Measurements from ENCODE around the gene PACSIN3. TPM values are rescaled to one million over a fixed set of nuclear protein-coding genes. Genes with fewer than 3 reads are reported as not detected.

The PACSIN3 gene
- total RNA-seq, 4 donors from 2014 or later: 129 to 369 (median 205) TPM

DNA sequence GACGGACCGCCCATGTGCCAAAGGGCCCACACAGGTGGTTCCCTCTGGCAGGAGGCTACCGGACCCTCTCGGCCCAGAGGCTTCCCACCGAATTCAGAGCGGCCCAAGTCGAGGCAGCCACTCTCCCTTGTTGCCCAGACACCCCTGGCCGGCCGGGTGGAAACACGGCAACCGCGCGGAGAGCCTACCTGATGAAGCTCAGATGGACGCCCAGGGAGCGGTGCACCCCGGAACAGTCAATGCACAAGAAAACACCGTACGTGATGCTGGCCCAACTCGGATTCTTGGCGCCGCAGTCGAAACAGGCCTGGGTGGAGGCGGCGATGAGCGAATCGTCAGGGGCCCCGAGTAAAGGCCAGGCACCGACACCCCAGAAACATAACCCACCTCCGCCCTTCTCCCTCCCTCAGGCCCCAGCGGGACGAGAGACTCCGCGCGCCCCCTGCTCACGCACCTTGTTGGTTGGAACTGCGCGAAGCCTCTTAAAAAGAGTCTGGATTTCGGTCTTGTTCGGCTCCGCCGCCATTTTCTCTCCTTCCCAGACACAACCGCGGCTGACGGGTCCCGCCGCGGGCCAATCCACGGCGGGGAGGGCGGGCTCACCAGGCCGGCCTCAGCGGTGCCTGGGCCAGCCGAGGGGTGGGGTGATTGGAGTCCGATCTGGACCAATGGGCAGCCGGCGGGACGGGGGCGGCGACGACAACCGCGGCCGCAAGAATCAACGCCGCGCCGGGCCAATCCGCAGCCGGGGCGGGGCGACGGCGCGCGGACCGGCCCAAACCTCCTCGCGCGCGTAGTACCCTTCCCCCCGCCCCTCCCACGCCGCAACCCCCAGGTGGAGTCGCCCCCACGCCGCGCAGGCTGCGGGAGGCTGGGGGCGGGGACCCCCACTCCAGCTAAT, 9.7 kb downstream of the PACSIN3 start, which contains the start of gene ARFGAP2:
ARFGAP2 (minus strand) TSS at position 552 of the 901 bp plus-strand sequence; CDS start at position 526, 26 bp downstream.
- TF ChIP-seq CTCF (IDR thresholded peaks at IDR 0.05 in 4 of 5, conservative IDR thresholded peaks at IDR 0.05 in 1 of 5) (no peak), POLR2A (IDR thresholded peaks at IDR 0.05) (peak; percentile 43 to 62)
- no peaks in the 10 kb centered on the region for H3K27me3 ChIP-seq
- H3K9me3 ChIP-seq: no peaks in the 10 kb centered on the region
- intact Hi-C loops (cut with DNase I; ENCODE audit: low total_unique reads): loop anchor here (1.0 to 10.0 kb wide), 6 partner anchors 38 to 472 kb away; partner anchors contain the start of genes ACP2, ARHGAP1, DDB2 and SLC39A13
- H3K4me1 ChIP-seq: peaks cover 69 to 71% of the 10 kb centered on the region in 2 donors
- H3K4me3 ChIP-seq: peak within 1 kb of the TSS; percentile 83 to 93 (median 89)
- ATAC-seq: peak; percentile 75 to 78
- peaks cover 0 to 49% of the 10 kb centered on the region in 2 donors for H3K36me3 ChIP-seq
- DNase-seq: peak; percentile 96 to 97
- peak within 1 kb of the TSS; percentile 97 to 99 (median 98) for H3K27ac ChIP-seq
- in situ Hi-C loops (cut with MboI; ENCODE audit: low sequenced_read_pairs in 4 of 4): no loop called here

- H3K27me3 ChIP-seq: no peaks in the 10 kb centered on the region
- TF ChIP-seq POLR2A (IDR thresholded peaks at IDR 0.05) (no peak), CTCF (IDR thresholded peaks at IDR 0.05 in 4 of 5, conservative IDR thresholded peaks at IDR 0.05 in 1 of 5) (no peak)
- peaks cover 62 to 63% of the 10 kb centered on the region in 2 donors for H3K4me1 ChIP-seq
- peaks cover 0 to 57% of the 10 kb centered on the region in 2 donors for H3K36me3 ChIP-seq
- H3K9me3 ChIP-seq: no peaks in the 10 kb centered on the region
- DNase-seq (peak in 1 of 2 donors; percentile 12), ATAC-seq (no peak)
- H3K4me3 ChIP-seq: peak overlapping the region; percentile 83 to 93 (median 89)
- peak overlapping the region; percentile 97 to 99 (median 98) for H3K27ac ChIP-seq
- intact Hi-C loops (cut with DNase I; ENCODE audit: low total_unique reads): loop anchor here (2.0 to 10.0 kb wide), 5 partner anchors 39 to 471 kb away; partner anchors contain the start of genes ACP2, ARHGAP1, DDB2 and SLC39A13
- in situ Hi-C loops (cut with MboI; ENCODE audit: low sequenced_read_pairs in 4 of 4): no loop called here
Measured at GRCh38 chr11:47175746-47176327, 10.4 kb downstream of the PACSIN3 start.

GRCh38 chr11:47172740-47173336, 13.4 kb downstream of the PACSIN3 start:
- no peak overlapping the region for H3K4me3 ChIP-seq
- TF ChIP-seq CTCF (IDR thresholded peaks at IDR 0.05 in 4 of 5, conservative IDR thresholded peaks at IDR 0.05 in 1 of 5) (no peak), POLR2A (IDR thresholded peaks at IDR 0.05) (no peak)
- H3K27me3 ChIP-seq: no peaks in the 10 kb centered on the region
- ATAC-seq (no peak), DNase-seq (no peak)
- H3K36me3 ChIP-seq: peaks cover 0 to 68% of the 10 kb centered on the region in 2 donors
- peak overlapping the region in 2 of 4 donors; percentile 26 to 51 for H3K27ac ChIP-seq
- H3K4me1 ChIP-seq: peaks cover 33 to 36% of the 10 kb centered on the region in 2 donors
- in situ Hi-C loops (cut with MboI; ENCODE audit: low sequenced_read_pairs in 4 of 4): no loop called here
- intact Hi-C loops (cut with DNase I; ENCODE audit: low total_unique reads): loop anchor here (10.0 kb wide), 1 partner anchor 468 kb away; the partner anchor contains the start of genes ARHGAP1 and ZNF408
- no peaks in the 10 kb centered on the region for H3K9me3 ChIP-seq

- no peak for TF ChIP-seq CTCF (IDR thresholded peaks at IDR 0.05 in 4 of 5, conservative IDR thresholded peaks at IDR 0.05 in 1 of 5)
- TF ChIP-seq POLR2A (IDR thresholded peaks at IDR 0.05): no peak
- Histone ChIP-seq H3K4me1 (peaks cover 27 to 31% of the 10 kb centered on the region in 2 donors), H3K27me3 (no peaks in the 10 kb centered on the region), H3K36me3 (peaks cover 2 to 78% of the 10 kb centered on the region in 2 donors), H3K4me3 (no peak overlapping the region), H3K9me3 (no peaks in the 10 kb centered on the region), H3K27ac (peak overlapping the region in 1 of 4 donors; percentile 51)
- ATAC-seq: no peak
- DNase-seq: no peak
- in situ Hi-C loops (cut with MboI; ENCODE audit: low sequenced_read_pairs in 4 of 4) (no loop called here), intact Hi-C loops (cut with DNase I; ENCODE audit: low total_unique reads) (loop anchor here (10.0 kb wide), 1 partner anchor 467 kb away; the partner anchor contains the start of genes ARHGAP1 and ZNF408)
Measured at GRCh38 chr11:47171856-47172255, 14.4 kb downstream of the PACSIN3 start.
